ENCODE measurements around the gene THAP8. TPM values are rescaled to one million over a fixed set of nuclear protein-coding genes. Genes with fewer than 3 reads are reported as not detected.

Gene THAP8
- total and polyA plus RNA-seq, 2 of the 4 experiments (the other 2 are of a cell fraction) = 1.8 to 5.9 TPM

- Histone ChIP-seq H3K4ac (ENCODE audit: low read depth, low read length) (no peak overlapping the region), H3K79me1 (ENCODE audit: low read depth in 1 of 2, low read length in 2 of 2) (peaks cover 13 to 20% of the 10 kb centered on the region in 2 experiments; a peak in 3 of 4 replicates), H2BK20ac (ENCODE audit: low read depth, low read length) (no peak overlapping the region), H3K9me3 (ENCODE audit: control insufficient read depth, insufficient read depth, low read length) (peaks cover 5% of the 10 kb centered on the region), H4K5ac (ENCODE audit: low read depth, low read length) (no peak overlapping the region), H2AK5ac (ENCODE audit: low read depth, low read length) (no peak overlapping the region), H3K27me3 (ENCODE audit: control insufficient read depth, insufficient read depth, low read length) (peaks cover 5% of the 10 kb centered on the region; the same call in 1 of the 2 replicates), H3K4me2 (ENCODE audit: low read depth, low read length) (no peak overlapping the region), H3K14ac (replicated peaks; ENCODE audit: low read depth, low read length) (no peak overlapping the region), H3K27ac (ENCODE audit: insufficient read depth, low read length) (no peak overlapping the region), H3K9me1 (ENCODE audit: insufficient read depth, low read length) (no peaks in the 10 kb centered on the region; the same call in 1 of the 2 replicates), H4K8ac (ENCODE audit: low read depth in 2 of 2, low read length in 2 of 2) (no peak overlapping the region), H2BK5ac (ENCODE audit: low read depth, low read length, poor library complexity, severe bottlenecking) (no peak overlapping the region), H3K56ac (ENCODE audit: extremely low read depth, insufficient read depth, low read length) (no peak overlapping the region), H3K18ac (ENCODE audit: low read depth, low read length) (no peak overlapping the region), H3K9ac (ENCODE audit: low read depth, low read length) (no peak overlapping the region), H3K23ac (ENCODE audit: low read depth, low read length) (no peak overlapping the region), H2AK9ac (replicated peaks; ENCODE audit: low read depth, low read length, poor library complexity) (no peak overlapping the region), H3K4me1 (ENCODE audit: control insufficient read depth, insufficient read depth, low read length) (no peaks in the 10 kb centered on the region), H3K4me3 (ENCODE audit: insufficient read depth, low read depth, low read length) (no peak overlapping the region), H4K20me1 (ENCODE audit: insufficient read depth, low read length) (0 out of 2 replicates have a peak, but pooled peaks cover 4% of the 10 kb centered on the region), H4K91ac (ENCODE audit: insufficient read depth, low read depth, low read length) (no peak overlapping the region), H3K36me3 (ENCODE audit: control insufficient read depth, insufficient read depth, low read length) (no peaks in the 10 kb centered on the region), H2BK15ac (ENCODE audit: low read depth, low read length) (no peak overlapping the region), H2BK120ac (ENCODE audit: low read depth, low read length) (no peak overlapping the region), H2AFZ (replicated peaks; ENCODE audit: low read length, poor library complexity) (no peak overlapping the region)
- DNase-seq (no peak), ATAC-seq (ENCODE audit: low read depth) (no peak)
- intact Hi-C loops (cut with micrococcal nuclease) (no loop called here), dilution Hi-C loops (cut with HindIII; ENCODE audit: low sequenced_read_pairs, unreplicated experiment) (no loop called here), in situ Hi-C loops (cut with MboI; ENCODE audit: low sequenced_read_pairs) (no loop called here)
- TF ChIP-seq RFX5 (IDR thresholded peaks at IDR 0.05; ENCODE audit: low read depth, low read length) (no peak), USF2 (IDR thresholded peaks at IDR 0.05; ENCODE audit: low read depth, low read length) (peak; percentile 22; the same call in 1 of the 2 replicates)
- CTCF ChIA-PET = no interaction called here
- POLR2A ChIA-PET (ENCODE audit: unreplicated experiment) = no interaction called here
- BruUV-seq (replicated peaks) = no TSS peak
- 85% methylated on average over 5 of the region's 7 CpGs; no CpG with 5 or more reads in 1 of the 2 experiments for WGBS, 2 experiments (ENCODE audit: extremely low coverage in 2 of 2, insufficient read length in 1 of 2)
Measured at GRCh38 chr19:35991731-35992450, 62.2 kb downstream of the THAP8 start.
